Retinal pigment epithelial cell (primary cell): ENCODE results near the gene GLTPD2.
A peak's percentile ranks its signal among the peaks of the same experiment; 100 is the strongest.

Source experiments
- DNase-seq: peaks from one replicate; pipeline ENCODE4 v3.0.0-alpha.2; 2010; ENCODE audit warnings: low read depth
- H3K4me3 ChIP-seq: 2 replicates; pipeline ENCODE4 v1.5.1; 2011; ENCODE audit warnings: mild to moderate bottlenecking, low read length, control low read depth, moderate library complexity
- CTCF ChIP-seq: conservative IDR thresholded peaks from 2 replicates; pipeline ENCODE4 v1.5.1; 2011; ENCODE audit warnings: low read depth, low read length, control low read depth, inconsistent platforms

Gene GLTPD2

GRCh38 chr17:4833178-4833940, 44.6 kb downstream of the GLTPD2 start, which contains the start of gene MINK1:
Gene MINK1 (plus strand): TSS chr17:4833340. CDS start chr17:4833584, 244 bp downstream.
- peak; percentile 67 for DNase-seq
- no peak for TF ChIP-seq CTCF
- H3K4me3 ChIP-seq: peak within 1 kb of the TSS; percentile 83

- H3K4me3 ChIP-seq: peak overlapping the region; percentile 83
- DNase-seq: peak; percentile 5
- TF ChIP-seq CTCF: no peak
Measured at GRCh38 chr17:4833941-4834680, 45.3 kb downstream of the GLTPD2 start.

GRCh38 chr17:4834681-4835020, 45.9 kb downstream of the GLTPD2 start:
- H3K4me3 ChIP-seq: peak overlapping the region; percentile 83
- no peak for DNase-seq
- no peak for TF ChIP-seq CTCF

GRCh38 chr17:4836221-4836620, 47.5 kb downstream of the GLTPD2 start:
- no peak for DNase-seq
- H3K4me3 ChIP-seq: no peak overlapping the region
- no peak for TF ChIP-seq CTCF

- no peak for DNase-seq
- no peak overlapping the region for H3K4me3 ChIP-seq
- TF ChIP-seq CTCF: no peak
Measured at GRCh38 chr17:4837471-4838308, 48.9 kb downstream of the GLTPD2 start.

GRCh38 chr17:4838309-4838785, 49.6 kb downstream of the GLTPD2 start:
- DNase-seq: no peak
- no peak for TF ChIP-seq CTCF
- H3K4me3 ChIP-seq: no peak overlapping the region
